Activated CD4-positive, alpha-beta T cell treated with anti-CD3 and anti-CD28 coated beads for 36 hours (primary cell): ENCODE data around the gene SLC12A3. TPM values are rescaled to one million over a fixed set of nuclear protein-coding genes. Genes with fewer than 3 reads are reported as not detected.

Experiments used
- ATAC-seq: fragments of 200-7000 bp; cut with Tn5 transposase; one replicate; pipeline ENCODE4 v1.10.0; 2021; ENCODE audit warnings: mild to moderate bottlenecking, moderate library complexity
- CTCF ChIA-PET: fragments of 350-600 bp; sonication (Branson Sonifier 250); formaldehyde crosslinking; loops from one replicate; lab custom pipeline; 2021; ENCODE audit warnings: antibody characterized with exemption; lab: Charles Lee
- POLR2A ChIA-PET: fragments of 350-600 bp; sonication (Branson Sonifier 250); formaldehyde crosslinking; loops from one replicate; lab custom pipeline; 2021; ENCODE audit warnings: antibody characterized with exemption, inconsistent platforms; lab: Charles Lee
- DNase-seq: peaks from one replicate; pipeline ENCODE4 v3.0.0-alpha.2; 2020
- H3K27ac Mint-ChIP-seq: one replicate; pipeline ENCODE4 v1.8.0; 2021; ENCODE audit warnings: mixed read lengths
- H3K27me3 Mint-ChIP-seq: one replicate; pipeline ENCODE4 v1.8.0; 2021; ENCODE audit warnings: mixed read lengths
- H3K36me3 Mint-ChIP-seq: one replicate; pipeline ENCODE4 v1.8.0; 2021; ENCODE audit warnings: low read depth, mixed read lengths
- H3K4me1 Mint-ChIP-seq: one replicate; pipeline ENCODE4 v1.8.0; 2021; ENCODE audit warnings: mixed read lengths
- H3K4me3 Mint-ChIP-seq: one replicate; pipeline ENCODE4 v1.8.0; 2021; ENCODE audit warnings: mild to moderate bottlenecking, moderate library complexity, mixed read lengths
- H3K9me3 Mint-ChIP-seq: one replicate; pipeline ENCODE4 v1.8.0; 2021; ENCODE audit warnings: low read depth, mixed read lengths
- intact Hi-C, 2 experiments: fragments of 100-400 bp; cut with DNase I in 1 of 2; cut with micrococcal nuclease in 1 of 2; formaldehyde crosslinking; loops; one replicate each; pipeline versions ENCODE4 v1.14.2 to v1.15.1; 2022 to 2024; cut with DNase I, micrococcal nuclease
- total RNA-seq, 2 experiments: library from RNA; stranded (reverse); gene quantifications; one replicate each; pipeline ENCODE4 v1.2.3, GENCODE V29; 2021

The SLC12A3 gene
- total RNA-seq, 2 experiments from 2014 or later: not detected

- H3K36me3 Mint-ChIP-seq: no peaks in the 10 kb centered on the region
- intact Hi-C loops: no loop called here
- no peak overlapping the region for H3K27ac Mint-ChIP-seq
- CTCF ChIA-PET: interaction anchor here (0.9 kb wide), 2 partner anchors 11 to 19 kb away, joined by 3 to 4 read pairs; no protein-coding TSS in a partner anchor
- no peaks in the 10 kb centered on the region for H3K27me3 Mint-ChIP-seq
- no peak for ATAC-seq
- no peaks in the 10 kb centered on the region for H3K9me3 Mint-ChIP-seq
- H3K4me3 Mint-ChIP-seq: no peak overlapping the region
- POLR2A ChIA-PET: no interaction called here
- H3K4me1 Mint-ChIP-seq: peaks cover 24% of the 10 kb centered on the region
- DNase-seq: no peak
Observed at GRCh38 chr16:56858374-56858773, 6.6 kb upstream of the SLC12A3 start.

- Mint-ChIP-seq H3K27me3 (no peaks in the 10 kb centered on the region), H3K4me3 (no peak overlapping the region), H3K9me3 (no peaks in the 10 kb centered on the region), H3K36me3 (no peaks in the 10 kb centered on the region), H3K4me1 (peaks cover 24% of the 10 kb centered on the region), H3K27ac (peak overlapping the region; percentile 22)
- POLR2A ChIA-PET: interaction anchor here (0.6 kb wide), 1 partner anchor 79 kb away, joined by 5 read pairs; no protein-coding TSS in a partner anchor
- ATAC-seq: no peak
- intact Hi-C loops: loop anchor here (10.0 kb wide), 2 partner anchors 185 to 305 kb away; no protein-coding TSS in a partner anchor
- no peak for DNase-seq
- CTCF ChIA-PET: interaction anchor here (0.6 to 1.1 kb wide), 4 partner anchors 9 to 360 kb away, joined by 3 to 4 read pairs (median 3); no protein-coding TSS in a partner anchor
Observed at GRCh38 chr16:56859636-56860035, 5.4 kb upstream of the SLC12A3 start.

GRCh38 chr16:56860226-56861020 is 4.6 kb upstream of the SLC12A3 start:
- intact Hi-C loops: loop anchor here (10.0 kb wide), 2 partner anchors 184 to 304 kb away; no protein-coding TSS in a partner anchor
- Mint-ChIP-seq H3K4me3 (peak overlapping the region; percentile 18), H3K9me3 (no peaks in the 10 kb centered on the region), H3K27ac (peak overlapping the region; percentile 51), H3K36me3 (no peaks in the 10 kb centered on the region), H3K27me3 (no peaks in the 10 kb centered on the region), H3K4me1 (peaks cover 24% of the 10 kb centered on the region)
- peak; percentile 87 for ATAC-seq
- ChIA-PET CTCF (interaction anchor here (0.6 to 2.6 kb wide), 5 partner anchors 8 to 359 kb away, joined by 3 to 11 read pairs (median 3); no protein-coding TSS in a partner anchor), POLR2A (no interaction called here)
- peak; percentile 57 for DNase-seq

- DNase-seq: no peak
- POLR2A ChIA-PET: no interaction called here
Observed at GRCh38 chr16:56861092-56861610, 3.9 kb upstream of the SLC12A3 start.

GRCh38 chr16:56861756-56862155 is 3.3 kb upstream of the SLC12A3 start:
- intact Hi-C loops: loop anchor here (10.0 kb wide), 2 partner anchors 183 to 303 kb away; no protein-coding TSS in a partner anchor
- no peaks in the 10 kb centered on the region for H3K9me3 Mint-ChIP-seq
- peaks cover 24% of the 10 kb centered on the region for H3K4me1 Mint-ChIP-seq
- no peak for ATAC-seq
- no peaks in the 10 kb centered on the region for H3K36me3 Mint-ChIP-seq
- H3K27me3 Mint-ChIP-seq: no peaks in the 10 kb centered on the region
- no peak for DNase-seq
- H3K4me3 Mint-ChIP-seq: no peak overlapping the region
- no peak overlapping the region for H3K27ac Mint-ChIP-seq
- ChIA-PET POLR2A (interaction anchor here (1.9 kb wide), 1 partner anchor 83 kb away, joined by 4 read pairs; no protein-coding TSS in a partner anchor), CTCF (interaction anchor here (1.1 to 2.6 kb wide), 2 partner anchors 8 to 10 kb away, joined by 5 to 11 read pairs; no protein-coding TSS in a partner anchor)

More at GRCh38 chr16:56861092-56861610, 3.9 kb upstream of the SLC12A3 start:
- peaks cover 24% of the 10 kb centered on the region for H3K4me1 Mint-ChIP-seq
- intact Hi-C loops: loop anchor here (10.0 kb wide), 2 partner anchors 184 to 304 kb away; no protein-coding TSS in a partner anchor
- no peaks in the 10 kb centered on the region for H3K36me3 Mint-ChIP-seq
- no peak overlapping the region for H3K4me3 Mint-ChIP-seq
- ATAC-seq: peak; percentile 11
- H3K27me3 Mint-ChIP-seq: no peaks in the 10 kb centered on the region
- peak overlapping the region; percentile 59 for H3K27ac Mint-ChIP-seq
- CTCF ChIA-PET: interaction anchor here (0.8 to 2.6 kb wide), 3 partner anchors 9 to 89 kb away, joined by 3 to 11 read pairs (median 5); no protein-coding TSS in a partner anchor
- no peaks in the 10 kb centered on the region for H3K9me3 Mint-ChIP-seq

GRCh38 chr16:56862776-56863175 is 2.2 kb upstream of the SLC12A3 start:
- Mint-ChIP-seq H3K36me3 (no peaks in the 10 kb centered on the region), H3K4me1 (peaks cover 24% of the 10 kb centered on the region), H3K27me3 (no peaks in the 10 kb centered on the region), H3K4me3 (no peak overlapping the region), H3K27ac (no peak overlapping the region), H3K9me3 (no peaks in the 10 kb centered on the region)
- no peak for DNase-seq
- intact Hi-C loops: loop anchor here (10.0 kb wide), 2 partner anchors 182 to 302 kb away; no protein-coding TSS in a partner anchor
- POLR2A ChIA-PET: interaction anchor here (1.9 kb wide), 1 partner anchor 82 kb away, joined by 4 read pairs; no protein-coding TSS in a partner anchor
- CTCF ChIA-PET: interaction anchor here (1.0 to 1.6 kb wide), 2 partner anchors 89 to 109 kb away, joined by 3 to 4 read pairs; no protein-coding TSS in a partner anchor
- no peak for ATAC-seq

GRCh38 chr16:56865394-56866062 is 521 bp downstream of the SLC12A3 start:
- H3K4me3 Mint-ChIP-seq: no peak overlapping the region
- H3K27me3 Mint-ChIP-seq: no peaks in the 10 kb centered on the region
- intact Hi-C loops: loop anchor here (5.0 to 10.0 kb wide), 3 partner anchors 67 to 299 kb away; partner anchors contain the start of gene HERPUD1 (in 1 of the 2)
- no peaks in the 10 kb centered on the region for H3K36me3 Mint-ChIP-seq
- DNase-seq (no peak), ATAC-seq (no peak)
- H3K9me3 Mint-ChIP-seq: no peaks in the 10 kb centered on the region
- no peak overlapping the region for H3K27ac Mint-ChIP-seq
- H3K4me1 Mint-ChIP-seq: peaks cover 12% of the 10 kb centered on the region
- POLR2A ChIA-PET: no interaction called here
- CTCF ChIA-PET: interaction anchor here (0.6 to 5.4 kb wide), 4 partner anchors 16 to 288 kb away, joined by 3 to 35 read pairs (median 4); no protein-coding TSS in a partner anchor

GRCh38 chr16:56866955-56867830 is 2.2 kb downstream of the SLC12A3 start:
- no peaks in the 10 kb centered on the region for H3K36me3 Mint-ChIP-seq
- POLR2A ChIA-PET: no interaction called here
- DNase-seq (peak; percentile 62), ATAC-seq (peak; percentile 48)
- intact Hi-C loops: loop anchor here (1.0 to 10.0 kb wide), 4 partner anchors 65 to 298 kb away; partner anchors contain the start of gene HERPUD1 (in 1 of the 2)
- peaks cover 3% of the 10 kb centered on the region for H3K4me1 Mint-ChIP-seq
- H3K27ac Mint-ChIP-seq: no peak overlapping the region
- CTCF ChIA-PET: interaction anchor here (0.6 to 5.4 kb wide), 19 partner anchors 8 to 771 kb away, joined by 3 to 35 read pairs (median 3); no protein-coding TSS in a partner anchor
- no peaks in the 10 kb centered on the region for H3K27me3 Mint-ChIP-seq
- no peaks in the 10 kb centered on the region for H3K9me3 Mint-ChIP-seq
- H3K4me3 Mint-ChIP-seq: no peak overlapping the region

GRCh38 chr16:56868175-56868574 is 3.2 kb downstream of the SLC12A3 start:
- POLR2A ChIA-PET: no interaction called here
- DNase-seq (no peak), ATAC-seq (no peak)
- Mint-ChIP-seq H3K4me3 (no peak overlapping the region), H3K27me3 (no peaks in the 10 kb centered on the region), H3K36me3 (no peaks in the 10 kb centered on the region), H3K27ac (no peak overlapping the region), H3K4me1 (no peaks in the 10 kb centered on the region), H3K9me3 (no peaks in the 10 kb centered on the region)
- intact Hi-C loops: loop anchor here (5.0 to 10.0 kb wide), 3 partner anchors 64 to 297 kb away; partner anchors contain the start of gene HERPUD1 (in 1 of the 2)
- CTCF ChIA-PET: interaction anchor here (0.6 to 5.4 kb wide), 11 partner anchors 8 to 770 kb away, joined by 3 to 35 read pairs (median 3); partner anchors contain the start of gene CETP
